Cerebellar nuclear complex (tissue), 1 donor: ENCODE measurements around the gene ARHGAP35.
"Not testable (repeated sequence)": the region's sequence is repeated elsewhere in the genome, so short reads cannot be mapped to it uniquely, and the experiment has no call there.

Source experiments
- DNase-seq, 2 experiments: peaks; one replicate each; lab custom pipeline; 2025; lab: John Stamatoyannopoulos, UW

ARHGAP35 gene

DNA sequence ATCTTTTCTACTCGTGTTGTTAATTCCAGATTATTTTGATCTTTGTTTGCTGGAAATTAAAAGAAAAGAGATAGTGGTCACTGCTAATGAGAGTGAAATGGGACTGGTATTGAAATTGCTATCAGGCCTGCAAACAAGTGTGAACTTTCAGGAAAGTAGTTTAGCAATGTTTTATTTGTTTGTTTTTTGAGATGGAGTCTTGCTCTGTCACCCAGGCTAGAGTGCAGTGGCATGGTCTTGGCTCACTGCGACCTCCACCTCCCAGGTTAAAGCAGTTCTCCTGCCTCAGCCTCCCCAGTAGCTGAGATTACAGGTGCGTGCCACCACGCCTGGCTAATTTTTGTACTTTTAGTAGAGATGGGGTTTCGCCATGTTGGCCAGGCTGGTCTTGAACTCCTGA, 10.4 kb downstream of the ARHGAP35 start:
- not testable (repeated sequence) for DNase-seq

DNA sequence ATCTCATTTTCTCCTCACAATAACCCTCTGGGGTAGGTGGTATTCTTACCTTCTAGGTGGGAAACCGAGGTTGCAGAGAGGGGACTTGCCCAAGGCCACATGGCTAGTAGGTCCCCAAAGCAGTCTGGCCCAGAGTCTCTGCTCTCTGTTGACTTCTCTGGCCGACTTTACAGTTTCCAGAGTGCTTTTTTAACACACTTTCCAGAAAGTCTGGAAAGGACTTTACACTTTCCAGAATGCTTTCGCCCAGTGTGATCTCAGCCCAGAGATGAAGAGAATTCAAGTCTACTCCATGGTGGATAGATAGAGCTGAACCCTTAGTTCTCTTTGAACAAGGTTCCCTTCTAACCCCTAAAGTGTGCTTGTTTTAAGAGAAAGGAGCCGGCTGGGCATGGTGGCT, 12.2 kb downstream of the ARHGAP35 start:
- DNase-seq, result no peak

DNA sequence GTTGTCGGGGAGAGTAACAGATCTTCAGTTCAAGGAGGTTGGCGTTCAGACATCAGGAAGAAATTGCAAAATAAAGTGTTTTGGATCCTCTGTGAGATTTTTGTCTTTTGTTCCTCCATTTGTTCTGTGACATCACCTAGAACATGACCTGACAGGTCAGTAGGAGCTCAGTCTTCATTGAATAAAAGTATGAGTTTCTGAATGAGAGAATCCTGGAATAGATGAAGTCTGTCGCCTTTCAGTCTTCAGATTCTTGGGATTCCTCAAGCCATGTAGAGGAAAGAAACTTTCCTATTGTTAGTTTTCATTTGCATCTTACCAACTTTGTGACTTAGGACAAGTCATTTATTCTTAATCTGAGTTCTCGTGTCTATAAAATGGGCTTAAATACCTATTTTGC, 14.4 kb downstream of the ARHGAP35 start:
- DNase-seq, result no peak

DNA sequence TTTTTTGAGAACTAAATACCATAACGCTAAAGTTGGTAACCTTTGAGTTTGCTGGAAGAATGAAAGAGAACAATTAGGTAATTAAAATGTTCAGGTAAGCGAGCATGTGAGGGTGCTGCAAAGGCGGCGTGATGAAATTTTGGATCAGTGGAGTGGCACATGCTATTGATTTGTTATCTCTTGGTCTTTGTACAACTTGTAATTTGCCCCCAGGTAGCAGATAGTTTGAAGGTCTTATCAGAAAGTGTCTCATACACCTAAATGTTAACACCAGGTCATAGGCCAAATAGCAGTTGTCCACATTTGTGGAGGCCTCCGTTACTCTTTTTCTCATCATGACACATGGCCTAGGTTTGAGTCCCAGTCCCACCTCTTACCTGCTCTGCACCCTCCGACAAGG, 14.9 kb downstream of the ARHGAP35 start:
- DNase-seq, result no peak

DNA sequence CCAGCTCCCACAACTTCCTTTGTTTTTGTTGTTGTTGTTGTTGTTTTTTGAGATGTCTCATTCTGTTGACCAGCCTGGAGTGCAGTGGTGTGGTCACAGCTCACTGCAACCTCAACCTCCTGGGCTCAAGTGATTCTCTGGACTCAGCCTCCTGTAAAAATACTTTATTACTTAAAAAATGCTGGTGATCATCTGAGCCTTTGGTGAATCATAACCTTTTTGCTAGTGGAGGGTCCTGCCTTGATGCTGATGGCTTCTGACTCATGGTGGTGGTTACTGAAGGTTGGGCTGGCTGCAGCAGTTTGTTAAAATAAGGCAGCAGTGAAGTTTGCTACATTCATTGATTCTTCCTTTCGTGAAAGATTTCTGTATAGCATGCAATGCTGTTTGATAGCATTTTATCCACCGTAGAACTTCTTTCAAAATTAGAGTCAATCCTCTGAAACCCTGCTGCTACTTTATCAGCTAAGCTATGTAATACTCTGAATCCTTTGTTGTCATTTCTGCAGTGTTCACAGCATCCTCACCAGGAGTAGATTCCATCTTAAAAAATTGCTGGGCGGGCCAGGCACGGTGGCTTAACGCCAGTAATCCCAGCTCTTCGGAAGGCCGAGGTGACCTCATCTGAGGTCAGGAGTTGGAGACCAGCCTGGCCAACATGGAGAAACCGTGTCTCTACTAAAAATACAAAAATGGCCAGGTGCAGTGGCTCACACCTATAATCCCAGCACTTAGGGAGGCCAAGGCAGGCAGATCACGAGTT, 18.0 kb downstream of the ARHGAP35 start:
- no peak for DNase-seq

DNA sequence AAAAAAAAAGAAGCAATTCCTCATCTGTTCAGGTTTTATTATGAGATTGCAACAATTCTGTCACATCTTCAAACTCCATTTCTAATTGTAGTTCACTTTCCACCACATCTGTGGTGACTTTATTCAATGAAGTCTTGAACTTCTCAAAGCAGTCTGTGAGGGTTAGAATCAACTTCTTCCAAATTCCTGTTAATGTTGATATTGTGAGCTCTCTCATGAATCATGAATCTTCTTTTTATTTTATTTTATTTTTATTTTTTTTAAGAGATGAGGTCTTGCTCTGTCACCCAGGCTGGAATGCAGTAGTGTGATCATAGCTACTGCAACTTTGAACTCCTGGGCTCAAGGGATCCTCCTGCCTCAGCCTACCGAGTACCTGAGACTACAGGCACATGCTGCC, 19.6 kb downstream of the ARHGAP35 start:
- no peak for DNase-seq

DNA sequence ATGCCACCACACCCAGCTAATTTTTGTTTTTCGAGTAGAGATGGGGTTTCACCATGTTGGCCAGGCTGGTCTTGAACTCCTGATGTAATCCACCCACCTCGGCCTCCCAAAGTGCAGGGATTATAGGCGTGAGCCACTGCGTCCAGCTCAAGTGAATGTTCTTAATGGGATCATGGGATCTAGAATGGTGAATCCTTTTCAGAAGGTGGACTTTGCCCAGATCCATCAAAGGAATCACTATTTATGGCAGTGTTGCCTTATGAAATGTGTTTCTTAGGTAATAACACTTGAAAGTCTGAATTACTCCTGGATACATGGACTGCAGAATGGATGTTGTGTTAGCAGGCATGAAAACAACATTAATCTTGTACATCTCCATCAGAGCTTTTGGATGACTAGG, 20.3 kb downstream of the ARHGAP35 start:
- DNase-seq, result no peak

DNA sequence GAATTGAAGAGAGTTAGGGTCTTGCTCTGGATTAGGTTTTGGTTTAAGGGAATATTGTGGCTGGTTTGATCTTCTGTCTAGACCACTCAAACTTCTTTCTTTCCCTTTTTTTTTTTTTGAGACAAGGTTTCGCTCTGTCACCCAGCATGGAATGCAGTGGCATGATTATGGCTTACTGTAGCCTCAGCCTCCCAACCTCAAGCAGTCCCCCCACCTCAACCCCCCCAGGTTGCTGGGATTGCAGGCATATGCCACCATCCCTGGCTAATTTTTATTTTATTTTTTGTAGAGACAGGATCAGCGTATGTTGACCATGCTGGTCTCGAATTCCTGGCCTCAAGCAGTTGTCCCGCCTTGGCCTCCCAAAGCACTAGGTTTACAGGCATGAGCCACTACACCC, 21.2 kb downstream of the ARHGAP35 start:
- no peak for DNase-seq

DNA sequence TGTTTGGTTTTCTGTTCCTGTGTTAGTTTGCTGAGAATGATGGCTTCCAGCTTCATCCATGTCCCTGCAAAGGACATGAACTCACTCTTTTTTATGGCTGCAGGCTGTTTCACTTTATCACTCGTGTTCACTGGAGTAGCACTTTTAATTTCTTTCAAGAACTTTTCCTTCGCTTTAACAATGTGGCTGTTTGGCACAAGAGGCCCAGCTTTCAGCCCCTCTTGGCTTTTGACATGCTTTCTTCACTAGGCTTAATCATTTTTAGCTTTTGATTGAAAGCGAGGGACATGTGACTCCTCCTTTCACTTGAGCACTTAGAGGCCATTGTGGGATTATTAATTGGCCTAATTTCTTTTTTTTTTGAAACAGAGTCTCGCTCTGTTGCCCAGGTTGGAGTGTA, 22.0 kb downstream of the ARHGAP35 start:
- not testable (repeated sequence) for DNase-seq

DNA sequence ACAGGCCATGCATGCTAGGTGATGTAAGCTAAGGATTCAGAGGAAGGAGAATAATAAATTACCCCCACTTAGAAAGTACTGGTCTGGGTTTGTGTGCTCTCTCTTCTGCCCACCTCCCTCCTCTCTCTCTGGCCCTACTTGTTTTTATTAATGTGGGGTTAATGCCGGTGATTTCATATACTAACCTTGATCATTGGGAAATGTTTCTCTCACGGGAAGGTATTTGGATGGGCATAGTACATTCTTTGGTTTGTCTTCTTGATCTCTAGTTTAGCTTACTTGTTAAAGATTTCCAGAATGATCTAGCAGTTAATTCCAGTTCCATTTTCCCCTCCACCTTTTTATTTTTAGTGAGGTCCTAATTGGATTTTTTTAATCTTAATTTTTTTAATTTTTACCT, 24.6 kb downstream of the ARHGAP35 start:
- no peak for DNase-seq

DNA sequence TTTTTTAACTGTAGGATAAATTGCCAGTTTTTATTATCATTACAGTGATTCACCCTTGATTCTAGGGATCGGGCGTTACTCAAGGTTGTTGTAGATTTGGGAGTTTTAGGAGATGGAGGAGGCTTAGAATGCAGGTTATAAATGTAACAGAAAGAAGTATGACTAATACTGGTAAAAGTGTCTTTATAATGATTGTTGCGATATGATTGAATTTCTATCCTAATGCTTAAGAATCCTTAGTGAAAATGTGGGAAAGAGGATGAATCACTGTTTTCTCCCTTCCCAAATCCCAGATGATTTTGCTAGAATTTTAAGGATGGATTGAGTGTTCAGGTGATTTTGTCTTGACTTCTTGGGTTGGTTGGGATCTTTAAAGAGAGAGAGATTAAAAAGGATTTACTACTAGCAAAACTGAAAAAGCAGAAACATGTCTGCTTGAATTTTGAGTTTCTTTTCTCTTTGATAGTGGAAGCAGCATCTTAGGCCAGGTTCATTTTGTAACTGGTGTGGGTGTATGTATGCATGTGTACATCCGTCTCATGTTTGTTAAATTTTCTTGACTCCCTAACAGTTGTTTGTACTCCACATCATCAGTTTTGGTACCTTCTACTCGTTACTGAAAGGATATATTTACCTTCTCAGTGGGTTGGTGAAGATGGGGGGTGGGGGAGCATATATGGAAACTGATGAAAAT, 25.9 kb downstream of the ARHGAP35 start:
- DNase-seq, result no peak

DNA sequence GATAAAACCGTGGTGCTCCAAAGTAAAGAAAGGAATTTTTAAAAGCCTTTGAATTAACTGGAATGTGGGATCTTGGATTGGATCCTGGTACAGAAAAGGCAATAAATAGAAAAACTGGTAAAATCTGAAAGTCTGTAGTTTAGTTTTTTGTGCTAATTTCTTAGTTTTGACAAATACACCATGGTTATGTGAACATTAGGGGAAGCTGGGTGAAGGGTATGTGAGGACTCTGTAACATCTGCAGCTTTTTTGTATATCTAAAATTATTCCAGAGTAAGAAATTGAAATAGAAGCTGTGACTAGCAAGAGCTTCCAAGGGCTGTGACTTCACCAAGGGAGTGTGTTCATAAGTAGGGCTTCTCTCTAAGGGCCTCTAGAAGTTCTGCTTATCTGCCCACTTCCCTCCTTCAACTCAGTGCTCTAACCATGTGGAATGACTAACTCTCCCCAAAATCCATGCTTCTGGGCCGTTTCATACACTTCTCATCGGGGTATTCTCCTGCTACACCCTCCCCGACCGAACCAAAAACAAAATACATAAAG, 26.5 kb downstream of the ARHGAP35 start:
- DNase-seq, result no peak

DNA sequence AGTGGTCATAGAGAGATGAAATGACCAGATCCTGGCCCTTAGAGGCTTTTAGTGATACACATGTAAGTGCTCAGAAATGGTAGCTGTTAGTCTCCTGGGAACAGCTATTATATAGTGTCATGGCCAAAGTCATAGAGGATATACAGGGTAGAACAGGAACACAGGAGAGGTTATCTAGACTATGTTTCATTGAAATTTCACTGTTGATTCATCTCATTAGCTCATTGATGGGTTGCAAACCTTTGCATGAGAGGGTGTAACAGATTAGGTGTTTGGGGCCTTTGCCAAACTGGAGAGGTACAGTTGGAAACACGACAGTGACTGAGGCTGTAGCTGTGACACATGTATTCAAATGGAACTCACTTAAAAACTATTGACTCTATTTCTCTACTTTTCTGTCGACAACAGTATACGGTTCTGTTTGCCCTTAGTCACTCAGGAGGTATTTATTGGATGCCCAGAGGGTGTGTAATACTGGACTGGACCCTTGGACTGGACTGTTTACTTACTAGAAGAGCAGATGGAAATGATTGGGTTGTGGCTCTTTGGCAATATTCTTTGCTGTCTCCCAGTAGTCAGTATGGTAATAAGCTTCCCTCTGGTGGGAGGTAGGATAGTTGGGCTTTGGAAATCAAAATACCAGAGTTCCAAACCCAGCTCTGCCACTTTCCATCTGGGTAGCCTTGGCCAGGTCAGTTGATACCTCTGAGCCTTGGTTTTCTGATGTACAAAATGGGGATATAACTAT, 29.8 kb downstream of the ARHGAP35 start:
- no peak for DNase-seq

DNA sequence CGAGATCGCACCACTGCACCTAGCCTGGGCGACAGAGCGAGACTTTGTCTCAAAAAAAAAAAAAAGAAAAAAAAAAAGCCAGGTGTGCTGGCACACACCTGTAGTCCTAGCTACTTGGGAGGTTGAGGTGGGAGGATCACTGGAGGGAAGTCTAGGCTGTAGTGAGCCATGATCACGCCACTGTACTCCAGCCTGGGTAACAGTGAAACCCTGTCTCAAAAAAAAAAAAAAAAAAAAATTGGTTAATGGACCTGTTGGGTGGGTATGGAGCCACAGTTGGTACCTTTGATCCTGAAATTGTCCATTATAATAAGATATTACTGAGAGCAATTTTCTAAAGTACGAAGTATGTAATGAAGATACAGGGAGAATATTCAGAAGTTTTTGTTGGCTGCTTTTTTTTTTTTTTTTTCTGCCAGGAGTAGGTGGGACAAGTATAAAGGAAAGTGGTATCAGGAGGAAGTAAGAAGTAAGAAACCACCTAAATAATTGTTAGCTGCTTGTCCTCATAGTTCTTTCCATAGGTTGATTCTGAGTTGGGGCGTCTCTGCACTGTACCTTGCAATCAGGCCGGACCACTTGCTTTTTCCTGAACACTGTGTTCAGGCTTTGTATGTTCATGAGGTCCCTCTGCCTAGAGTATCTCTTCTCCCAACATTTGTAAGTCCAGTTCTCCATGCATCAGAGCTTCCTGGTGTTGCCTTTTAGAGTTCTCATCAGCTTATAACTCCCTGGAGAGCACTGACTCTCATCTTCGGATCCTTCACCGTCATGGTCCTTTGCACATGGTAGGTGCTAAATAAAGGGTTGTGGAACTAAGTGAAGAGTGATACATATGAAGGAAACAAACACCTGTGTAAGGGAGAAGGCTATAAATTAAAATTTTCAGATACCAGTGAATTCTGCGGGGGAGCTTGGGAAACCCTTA, 31.7 kb downstream of the ARHGAP35 start:
- no peak for DNase-seq

DNA sequence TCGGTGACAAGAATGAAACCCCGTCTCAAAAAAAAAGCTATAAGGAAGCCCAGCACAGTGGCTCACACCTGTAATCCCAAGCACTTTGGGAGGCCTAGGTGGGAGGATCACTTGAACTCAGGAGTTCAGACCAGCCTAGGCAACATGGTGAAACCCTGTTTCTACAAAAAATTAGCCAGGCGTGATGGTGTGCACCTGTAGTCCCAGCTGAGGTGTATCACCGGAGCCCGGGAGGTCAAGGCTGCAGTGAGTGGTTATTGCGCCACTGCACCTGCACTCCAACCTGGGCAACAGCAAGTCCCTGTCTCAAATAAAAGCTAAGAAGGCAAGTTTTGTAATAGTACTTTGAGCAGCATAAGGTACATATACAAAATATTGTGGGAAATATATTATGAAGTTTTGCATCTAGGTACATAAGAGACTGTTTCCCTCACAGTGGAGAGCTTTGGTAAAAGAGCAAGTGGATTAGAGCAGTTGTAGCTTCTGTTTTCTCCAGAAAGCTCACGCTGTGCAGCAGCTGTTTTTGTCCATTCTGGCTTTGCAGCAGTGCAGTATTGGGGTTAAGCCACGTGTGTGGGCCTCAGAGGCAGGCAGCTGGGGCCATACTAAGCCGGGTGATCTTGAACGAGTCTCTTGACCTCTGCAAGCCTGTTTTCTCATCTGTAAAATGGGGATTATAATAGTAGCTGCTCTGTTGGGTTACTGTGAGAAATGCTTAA, 35.4 kb downstream of the ARHGAP35 start:
- DNase-seq, result no peak

DNA sequence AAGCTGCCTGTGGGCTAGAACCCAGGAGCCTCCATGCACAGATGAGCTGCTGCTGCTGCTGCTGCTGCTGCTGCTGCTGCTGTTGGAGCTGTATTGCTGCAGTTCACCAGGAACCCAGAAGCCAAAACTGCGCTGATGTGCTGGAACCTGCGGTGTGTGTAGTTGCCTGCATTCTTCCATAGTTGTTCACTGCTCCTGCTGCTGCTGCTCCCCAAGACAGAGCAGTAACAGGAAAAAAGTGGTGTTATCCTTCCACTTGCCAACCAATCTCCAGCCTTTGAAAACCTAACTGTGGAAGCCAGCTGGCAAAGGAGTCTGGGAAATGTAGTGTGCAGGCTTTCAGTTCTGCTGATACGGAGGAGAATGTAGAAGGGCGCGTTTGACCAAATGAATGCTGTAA, 37.9 kb downstream of the ARHGAP35 start:
- no peak for DNase-seq

DNA sequence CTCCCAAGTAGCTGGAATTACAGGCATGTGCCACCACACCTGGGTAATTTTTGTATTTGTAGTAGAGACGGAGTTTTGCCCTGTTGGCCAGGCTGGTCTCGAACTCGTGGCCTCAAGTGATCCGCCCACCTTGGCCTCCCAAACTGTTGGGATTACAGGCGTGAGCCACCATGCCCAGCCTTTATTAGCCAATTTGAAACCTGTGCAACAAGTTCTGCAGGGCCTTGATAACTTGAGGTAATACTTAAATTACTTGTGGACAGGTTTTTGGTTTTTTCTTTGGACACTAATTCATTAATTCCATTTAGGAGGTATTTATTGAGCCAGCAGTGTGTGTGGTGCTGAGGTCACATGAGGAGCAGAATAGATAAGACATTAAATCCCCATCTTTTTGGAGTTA, 39.5 kb downstream of the ARHGAP35 start:
- DNase-seq, result no peak

DNA sequence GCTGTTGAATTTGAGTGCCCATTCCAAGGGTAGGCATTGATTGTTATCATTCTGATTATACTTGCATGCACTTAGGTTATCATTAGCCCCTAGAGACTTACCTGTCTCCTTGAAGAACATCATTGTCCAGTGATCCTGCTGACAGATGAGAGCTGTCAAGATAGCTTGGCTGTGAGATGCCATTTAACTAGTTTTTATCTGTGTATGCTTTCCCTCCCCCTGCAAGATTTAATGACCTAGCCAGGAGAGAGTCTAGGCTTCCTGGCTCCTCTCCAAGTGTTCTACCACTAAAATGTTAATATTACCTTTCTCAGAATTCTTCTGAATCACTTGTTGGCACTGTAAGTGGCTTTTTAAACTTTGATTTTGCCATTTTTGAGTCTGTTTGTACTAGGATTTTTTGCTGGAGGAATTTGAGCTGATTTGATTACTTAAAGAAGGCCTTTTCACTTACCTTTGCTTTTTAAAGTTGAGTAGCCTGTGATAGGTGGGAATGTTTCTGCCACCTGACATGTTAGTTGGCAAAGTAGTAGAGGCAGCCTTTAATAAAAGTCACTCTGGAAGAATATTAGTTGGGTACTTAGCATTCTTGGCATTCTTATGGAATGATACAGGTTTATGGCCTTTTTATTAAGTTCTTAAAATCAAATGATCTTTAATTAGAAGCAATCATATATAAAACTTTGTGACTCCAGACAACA, 41.1 kb downstream of the ARHGAP35 start:
- DNase-seq, result no peak

DNA sequence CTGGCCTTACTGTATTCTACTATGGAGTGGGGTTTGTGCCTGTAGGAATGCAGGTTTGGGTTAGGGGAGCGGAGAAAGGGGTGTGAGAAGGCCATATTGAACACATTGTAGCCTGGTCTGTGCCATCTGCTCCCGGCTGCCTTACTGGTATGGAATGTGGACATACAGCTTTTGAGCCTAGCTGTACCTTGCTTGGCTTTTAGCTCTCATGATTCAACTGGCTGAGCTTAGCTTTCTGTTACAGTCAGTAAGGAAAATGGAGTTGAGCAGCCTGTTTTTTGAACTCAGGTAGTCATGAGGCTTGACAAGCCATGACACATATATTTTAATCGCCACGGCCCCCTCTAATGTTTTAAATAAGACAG, 41.6 kb downstream of the ARHGAP35 start:
- no peak for DNase-seq

DNA sequence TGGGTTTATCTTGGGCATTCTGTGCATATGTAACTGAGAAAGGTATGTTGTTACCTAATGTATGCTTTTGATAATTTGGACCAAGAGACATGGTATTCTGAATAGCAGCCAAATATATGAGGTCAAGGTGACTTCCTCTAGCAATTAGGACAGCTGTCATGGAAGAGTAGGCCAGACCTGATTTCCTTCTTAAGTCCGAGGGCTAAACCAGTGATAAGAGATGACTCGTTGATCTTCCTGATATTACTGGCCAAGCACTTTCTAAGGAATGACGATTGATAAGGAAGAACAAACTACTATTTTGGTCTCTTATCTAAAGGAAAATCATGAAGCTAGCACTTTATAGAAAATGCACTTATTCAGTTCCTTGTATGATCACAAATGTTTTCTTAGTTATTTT, 42.7 kb downstream of the ARHGAP35 start:
- DNase-seq, result no peak
